Stomach (tissue), 9 donors: ENCODE results near the gene DIAPH3. TPM values are rescaled to one million over a fixed set of nuclear protein-coding genes. Genes with fewer than 3 reads are reported as not detected.

ENCODE experiments used
- DNase-seq, 2 donors: peaks; one replicate each; pipeline versions ENCODE4 v3.0.0 to v3.0.0-alpha.2; 2013 to 2019
- H3K27ac ChIP-seq, 5 donors: fragments of 200-600 bp in 4 of 5; sonication (generic) in 4 of 5; one replicate each; pipeline ENCODE4 v1.5.1; 2013 to 2019; ENCODE audit warnings: mild to moderate bottlenecking in 1 of 5, moderate library complexity in 1 of 5
- H3K27me3 ChIP-seq, 3 donors: fragments of 200-600 bp; sonication (generic); one replicate each; pipeline ENCODE4 v1.5.1; 2017 to 2019; ENCODE audit warnings: mixed run types in 1 of 3
- H3K36me3 ChIP-seq, 4 donors: fragments of 200-600 bp; sonication (generic); 1 replicate in 3 of 4; 2 replicates in 1 of 4; pipeline ENCODE4 v1.5.1; 2016 to 2019
- H3K4me1 ChIP-seq, 4 donors: fragments of 200-600 bp; sonication (generic); one replicate each; pipeline ENCODE4 v1.5.1; 2016 to 2019
- H3K4me3 ChIP-seq, 4 donors: fragments of 200-600 bp; sonication (generic) in 3 of 4; one replicate each; pipeline ENCODE4 v1.5.1; 2016 to 2019; ENCODE audit warnings: mild to moderate bottlenecking in 1 of 4
- H3K9me3 ChIP-seq, 4 donors: fragments of 200-600 bp; sonication (generic); one replicate each; pipeline ENCODE4 v1.5.1; 2016 to 2019
- CTCF ChIP-seq, 7 experiments: fragments of 450-650 bp in 4 of 7; fragments of 200-600 bp in 3 of 7; sonication (generic) in 3 of 7; IDR thresholded peaks; one replicate each; pipeline ENCODE4 v1.5.1; 2016 to 2019; ENCODE audit warnings: antibody characterized with exemption in 7 of 7, control low read depth in 2 of 7, mild to moderate bottlenecking in 1 of 7
- EP300 ChIP-seq: sonication (generic); formaldehyde crosslinking; IDR thresholded peaks from one replicate; pipeline ENCODE4 v1.6.1; 2017; ENCODE audit warnings: antibody characterized with exemption
- POLR2A ChIP-seq, 4 donors: fragments of 450-650 bp; IDR thresholded peaks; one replicate each; pipeline ENCODE4 v1.6.1; 2016; ENCODE audit warnings: antibody characterized with exemption in 4 of 4, control low read depth in 2 of 4, mild to moderate bottlenecking in 1 of 4, moderate library complexity in 1 of 4
- POLR2AphosphoS5 ChIP-seq, 3 donors: sonication (generic); formaldehyde crosslinking; IDR thresholded peaks; one replicate each; pipeline ENCODE4 v1.6.1; 2016; ENCODE audit warnings: antibody characterized with exemption in 3 of 3
- WGBS, 5 donors: extraction: QIAGEN DNeasy Blood & Tissue Kit in 3 of 5; methylation state at CpG; one replicate each; pipeline versions ENCODE4 v1.1.5 to v1.1.7; 2013 to 2018; 5-methylcytosine and 5-hydroxymethylcytosine counted together
- intact Hi-C: fragments of 100-400 bp; cut with DNase I; formaldehyde crosslinking; loops from one replicate; pipeline ENCODE4 v1.15.1; 2023; ENCODE audit warnings: low total_unique reads
- polyA plus RNA-seq, 3 donors: library from polyadenylated mRNA; stranded (reverse); fragments of 200-250 nt; gene quantifications; one replicate each; pipeline ENCODE4 v1.2.3, GENCODE V29; 2013
- total RNA-seq, 5 donors: library from RNA; depleted of rRNA; stranded (reverse); fragments of >200 nt; gene quantifications; one replicate each; pipeline versions ENCODE4 v1.1.0 to v1.2.3, GENCODE V29; 2014 to 2016
- donor health status: healthy with polysubstance abuse.
- donor health status: Bipolar disorder and iron deficiency.
- donor health status: healthy.

The DIAPH3 gene
- total and polyA plus RNA-seq, 8 donors, result 2.5 to 12.1 (median 4.6) TPM

- H3K4me3 ChIP-seq, result no peak overlapping the region
- H3K4me1 ChIP-seq, result peaks cover 0 to 7% (median 0%) of the 10 kb centered on the region in 4 donors
- WGBS, 5 donors, result 93 to 95% (median 94%) methylated on average over 3 of the region's 3 CpGs
- no peaks in the 10 kb centered on the region for H3K36me3 ChIP-seq
- peaks cover 0 to 12% (median 0%) of the 10 kb centered on the region in 4 donors for H3K9me3 ChIP-seq
- intact Hi-C loops, result no loop called here
- H3K27ac ChIP-seq, result no peak overlapping the region
- TF ChIP-seq EP300 (no peak), CTCF (IDR thresholded peaks at IDR 0.05) (no peak), POLR2A (IDR thresholded peaks at IDR 0.05) (no peak), POLR2AphosphoS5 (IDR thresholded peaks at IDR 0.05) (no peak)
- DNase-seq, result no peak
- H3K27me3 ChIP-seq, result no peaks in the 10 kb centered on the region
These were observed 143.4 kb downstream of the DIAPH3 start for GRCh38 chr13:60020288-60020687.

- intact Hi-C loops, result no loop called here
- Histone ChIP-seq H3K9me3 (peaks cover 0 to 6% (median 0%) of the 10 kb centered on the region in 4 donors), H3K4me3 (no peak overlapping the region), H3K27ac (peak overlapping the region in 2 of 5 donors; percentile 22 to 54), H3K4me1 (peaks cover 0 to 7% (median 0%) of the 10 kb centered on the region in 4 donors), H3K27me3 (no peaks in the 10 kb centered on the region), H3K36me3 (no peaks in the 10 kb centered on the region)
- TF ChIP-seq CTCF (IDR thresholded peaks at IDR 0.05) (no peak), EP300 (no peak), POLR2A (IDR thresholded peaks at IDR 0.05) (no peak), POLR2AphosphoS5 (IDR thresholded peaks at IDR 0.05) (no peak)
- DNase-seq, result peak in 1 of 2 donors; percentile 66
- WGBS, 5 donors, result 26 to 49% (median 33%) methylated on average over 6 of the region's 6 CpGs
These were observed 144.4 kb downstream of the DIAPH3 start for GRCh38 chr13:60019119-60019993.

GRCh38 chr13:60018536-60018935, 145.2 kb downstream of the DIAPH3 start:
- intact Hi-C loops, result no loop called here
- H3K36me3 ChIP-seq, result no peaks in the 10 kb centered on the region
- peaks cover 0 to 7% (median 0%) of the 10 kb centered on the region in 4 donors for H3K4me1 ChIP-seq
- no peak overlapping the region for H3K27ac ChIP-seq
- TF ChIP-seq CTCF (IDR thresholded peaks at IDR 0.05) (no peak), POLR2AphosphoS5 (IDR thresholded peaks at IDR 0.05) (no peak)
- H3K27me3 ChIP-seq, result no peaks in the 10 kb centered on the region
- no peaks in the 10 kb centered on the region for H3K9me3 ChIP-seq
- WGBS, 5 donors, result 83 to 97% (median 90%) methylated on average over 1 of the region's 1 CpG
- no peak overlapping the region for H3K4me3 ChIP-seq
- DNase-seq, result no peak

- WGBS, 5 donors, result 84 to 98% (median 92%) methylated on average over 4 of the region's 4 CpGs
- intact Hi-C loops, result no loop called here
- no peak for DNase-seq
- no peaks in the 10 kb centered on the region for H3K27me3 ChIP-seq
- no peak overlapping the region for H3K4me3 ChIP-seq
- H3K36me3 ChIP-seq, result no peaks in the 10 kb centered on the region
- no peak overlapping the region for H3K27ac ChIP-seq
- TF ChIP-seq POLR2A (IDR thresholded peaks at IDR 0.05) (no peak), CTCF (IDR thresholded peaks at IDR 0.05) (no peak), POLR2AphosphoS5 (IDR thresholded peaks at IDR 0.05) (no peak), EP300 (no peak)
- no peaks in the 10 kb centered on the region for H3K9me3 ChIP-seq
- peaks cover 0 to 15% (median 0%) of the 10 kb centered on the region in 4 donors for H3K4me1 ChIP-seq
These were observed 147.5 kb downstream of the DIAPH3 start for GRCh38 chr13:60016229-60016628.
